ENCODE measurements around the gene PDE4A.

DNA sequence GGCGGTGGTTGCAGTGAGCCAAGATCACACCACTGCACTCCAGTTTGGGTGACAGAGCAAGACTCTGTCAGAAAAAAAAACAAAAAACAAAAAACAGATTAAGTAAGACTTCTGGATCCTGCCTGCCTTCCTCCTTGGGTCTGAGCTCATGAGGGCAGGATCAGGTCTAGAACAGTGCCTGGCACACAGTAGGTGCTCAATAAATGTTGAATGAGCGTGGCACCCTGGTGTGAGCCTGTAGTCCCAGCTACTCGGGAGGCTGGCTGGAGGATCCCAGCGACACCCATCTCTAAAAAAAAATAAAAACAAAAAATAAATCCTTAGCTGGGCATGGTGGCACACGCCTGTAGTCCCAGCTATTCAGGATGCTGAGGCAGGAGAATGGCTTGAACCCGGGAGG is 14.1 kb upstream of the PDE4A start:
- TF ChIP-seq, protein P1, sequence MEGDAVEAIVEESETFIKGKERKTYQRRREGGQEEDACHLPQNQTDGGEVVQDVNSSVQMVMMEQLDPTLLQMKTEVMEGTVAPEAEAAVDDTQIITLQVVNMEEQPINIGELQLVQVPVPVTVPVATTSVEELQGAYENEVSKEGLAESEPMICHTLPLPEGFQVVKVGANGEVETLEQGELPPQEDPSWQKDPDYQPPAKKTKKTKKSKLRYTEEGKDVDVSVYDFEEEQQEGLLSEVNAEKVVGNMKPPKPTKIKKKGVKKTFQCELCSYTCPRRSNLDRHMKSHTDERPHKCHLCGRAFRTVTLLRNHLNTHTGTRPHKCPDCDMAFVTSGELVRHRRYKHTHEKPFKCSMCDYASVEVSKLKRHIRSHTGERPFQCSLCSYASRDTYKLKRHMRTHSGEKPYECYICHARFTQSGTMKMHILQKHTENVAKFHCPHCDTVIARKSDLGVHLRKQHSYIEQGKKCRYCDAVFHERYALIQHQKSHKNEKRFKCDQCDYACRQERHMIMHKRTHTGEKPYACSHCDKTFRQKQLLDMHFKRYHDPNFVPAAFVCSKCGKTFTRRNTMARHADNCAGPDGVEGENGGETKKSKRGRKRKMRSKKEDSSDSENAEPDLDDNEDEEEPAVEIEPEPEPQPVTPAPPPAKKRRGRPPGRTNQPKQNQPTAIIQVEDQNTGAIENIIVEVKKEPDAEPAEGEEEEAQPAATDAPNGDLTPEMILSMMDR (conservative IDR thresholded peaks at IDR 0.05), result no peak
- no peak for TF ChIP-seq EZH2 (IDR thresholded peaks at IDR 0.05; ENCODE audit: low read depth)

Data from PC-9 (cell line).